MM.1S (cell line): Measurements from ENCODE around the gene SPATC1L.

Experiments used
- EZH2 ChIP-seq: fragments of 300-600 bp; sonication (generic); optimal IDR thresholded peaks from 2 replicates; pipeline ENCODE3; 2017; ENCODE audit warnings: low read depth, mild to moderate bottlenecking, antibody characterized with exemption, low read length, mixed read lengths
- TF ChIP-seq, protein P1 (sequence below): fragments of 300-600 bp; sonication (generic); IDR thresholded peaks from 2 replicates; pipeline ENCODE4 v1.5.1; 2016; ENCODE audit warnings: antibody characterized with exemption, low read length, mixed read lengths

DNA sequence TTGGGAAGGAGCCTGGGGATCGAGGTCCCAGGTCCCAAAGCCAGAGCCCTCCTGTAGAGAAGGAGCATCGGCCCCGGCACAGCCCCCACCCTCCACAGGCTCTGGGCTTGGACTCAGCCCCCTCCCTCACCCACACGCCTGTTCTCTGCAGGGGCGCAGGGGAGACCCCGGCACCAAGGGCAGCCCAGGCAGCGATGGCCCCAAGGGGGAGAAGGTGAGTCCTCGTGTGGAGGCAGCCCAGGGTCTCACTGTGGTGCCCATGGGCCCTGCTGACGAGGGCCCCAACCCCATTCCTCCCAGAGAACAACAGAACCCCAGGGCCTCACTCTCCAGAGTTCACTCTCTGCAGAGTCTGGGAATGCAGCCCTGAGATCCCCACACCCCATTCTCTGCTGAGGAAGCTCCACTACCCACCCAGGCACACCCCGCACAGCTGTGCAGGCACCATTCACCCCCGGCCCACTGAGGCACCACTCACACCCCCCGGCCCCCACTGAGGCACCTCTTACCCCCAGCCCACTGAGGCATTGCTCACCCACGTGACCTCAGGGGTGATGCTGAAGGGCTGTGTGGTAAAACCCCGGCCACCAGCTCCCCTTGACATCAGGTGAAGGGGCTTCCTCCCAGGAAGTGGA lies 64.5 kb downstream of the SPATC1L start:
- TF ChIP-seq, protein P1, sequence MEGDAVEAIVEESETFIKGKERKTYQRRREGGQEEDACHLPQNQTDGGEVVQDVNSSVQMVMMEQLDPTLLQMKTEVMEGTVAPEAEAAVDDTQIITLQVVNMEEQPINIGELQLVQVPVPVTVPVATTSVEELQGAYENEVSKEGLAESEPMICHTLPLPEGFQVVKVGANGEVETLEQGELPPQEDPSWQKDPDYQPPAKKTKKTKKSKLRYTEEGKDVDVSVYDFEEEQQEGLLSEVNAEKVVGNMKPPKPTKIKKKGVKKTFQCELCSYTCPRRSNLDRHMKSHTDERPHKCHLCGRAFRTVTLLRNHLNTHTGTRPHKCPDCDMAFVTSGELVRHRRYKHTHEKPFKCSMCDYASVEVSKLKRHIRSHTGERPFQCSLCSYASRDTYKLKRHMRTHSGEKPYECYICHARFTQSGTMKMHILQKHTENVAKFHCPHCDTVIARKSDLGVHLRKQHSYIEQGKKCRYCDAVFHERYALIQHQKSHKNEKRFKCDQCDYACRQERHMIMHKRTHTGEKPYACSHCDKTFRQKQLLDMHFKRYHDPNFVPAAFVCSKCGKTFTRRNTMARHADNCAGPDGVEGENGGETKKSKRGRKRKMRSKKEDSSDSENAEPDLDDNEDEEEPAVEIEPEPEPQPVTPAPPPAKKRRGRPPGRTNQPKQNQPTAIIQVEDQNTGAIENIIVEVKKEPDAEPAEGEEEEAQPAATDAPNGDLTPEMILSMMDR, result no peak
- TF ChIP-seq EZH2, result no peak
